GM12892 (cell line): ENCODE data around the gene METTL24.

ENCODE experiments used
- POLR2A ChIP-seq: IDR thresholded peaks from 2 replicates; pipeline ENCODE4 v1.6.1; 2011; ENCODE audit warnings: low read depth, low read length, control low read depth
- POLR2AphosphoS5 ChIP-seq: IDR thresholded peaks from 2 replicates; pipeline ENCODE4 v1.6.1; 2011; ENCODE audit warnings: low read depth, low read length, control low read depth

GRCh38 chr6:110366975-110367374 is 8.8 kb upstream of the METTL24 start:
- no peak for TF ChIP-seq POLR2A
- no peak for TF ChIP-seq POLR2AphosphoS5
